SK-MEL-5 (cell line): ENCODE data around the gene MRPL14. TPM values are rescaled to one million over a fixed set of nuclear protein-coding genes. Genes with fewer than 3 reads are reported as not detected.

Experiments used
- DNase-seq: peaks from one replicate; pipeline ENCODE4 v3.0.0-alpha.2; 2016; ENCODE audit warnings: low read depth, low spot score
- in situ Hi-C: cut with HindIII; loops from 2 replicates; pipeline ENCODE4 v1.10.0; 2016; ENCODE audit warnings: low sequenced_read_pairs, high pct_unique_total_duplicates, low pct_unique_long_range_greater_than_20kb
- total RNA-seq: library from RNA; depleted of rRNA; stranded (reverse); fragments of >200 nt; shearing (Covaris generic); gene quantifications from 2 replicates; pipeline ENCODE4 v1.2.3, GENCODE V29; 2014

Gene MRPL14
- total RNA-seq, 1 experiment from 2014 or later = 60.0 TPM

DNA sequence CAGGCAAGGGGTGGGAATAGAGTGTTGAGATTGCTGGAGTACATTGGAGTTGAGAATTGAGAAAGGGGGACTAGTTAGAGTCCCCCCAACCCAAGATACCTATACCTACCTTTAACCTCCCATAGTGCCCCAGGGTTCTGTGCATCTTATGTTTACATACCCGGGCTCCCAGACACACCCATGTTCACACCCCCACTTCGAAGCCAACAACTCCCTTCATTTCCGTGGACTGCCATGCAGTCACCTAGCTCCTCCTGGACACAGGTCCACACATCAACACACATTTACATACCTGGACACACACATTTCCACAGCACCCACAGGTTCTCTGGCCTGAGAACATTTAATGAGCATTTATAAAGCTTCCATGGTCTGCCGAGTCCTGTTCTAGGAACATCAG is 5.2 kb upstream of the MRPL14 start:
- in situ Hi-C loops = no loop called here

DNA sequence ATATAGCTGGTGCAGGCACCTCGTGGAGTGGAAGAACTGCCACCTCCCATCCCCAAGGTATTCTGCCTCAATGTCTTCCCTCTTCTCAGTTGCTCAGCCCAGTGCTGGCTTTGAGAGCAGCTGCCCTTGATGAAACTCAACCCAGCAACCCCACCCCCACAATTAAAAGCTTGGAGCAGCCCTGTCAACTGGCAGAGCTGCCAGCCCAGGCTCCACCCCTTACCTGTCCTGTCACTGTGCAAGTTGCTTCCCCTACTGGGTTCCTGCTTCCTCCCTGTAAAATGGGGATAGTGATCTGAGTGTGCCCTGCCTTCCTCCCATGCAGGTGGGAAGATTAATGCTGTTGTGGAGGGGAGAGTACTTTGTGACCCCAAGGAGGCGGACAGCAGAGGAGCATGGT is 4.6 kb upstream of the MRPL14 start:
- in situ Hi-C loops = no loop called here

More for the DNA sequence above, 5.2 kb upstream of the MRPL14 start:
- DNase-seq = no peak

DNA sequence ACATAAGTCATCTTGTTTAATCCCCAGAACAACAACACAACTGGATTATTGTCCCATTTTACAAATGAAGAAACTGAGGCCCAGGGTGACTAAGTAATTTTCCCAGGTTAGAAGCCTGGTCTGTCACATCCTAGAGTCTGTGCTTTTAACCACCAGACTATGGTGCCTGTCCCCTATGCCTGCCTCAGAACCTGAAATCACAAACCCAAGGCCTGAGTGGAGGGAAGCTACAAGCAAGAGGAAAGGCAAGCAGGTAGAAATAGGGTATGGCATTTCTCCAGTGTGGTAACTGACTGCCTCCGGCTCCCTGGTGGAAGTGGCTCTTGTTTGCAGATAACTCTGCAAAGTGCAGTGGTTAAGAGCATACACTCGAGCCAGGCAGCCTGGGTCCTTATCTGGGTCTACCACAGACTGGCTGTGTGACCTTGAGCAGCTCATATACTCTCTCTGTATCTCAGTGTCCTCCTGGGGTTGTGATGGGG is 2.6 kb upstream of the MRPL14 start:
- no peak for DNase-seq
- in situ Hi-C loops = no loop called here

More for the DNA sequence above, 4.6 kb upstream of the MRPL14 start:
- DNase-seq = no peak

DNA sequence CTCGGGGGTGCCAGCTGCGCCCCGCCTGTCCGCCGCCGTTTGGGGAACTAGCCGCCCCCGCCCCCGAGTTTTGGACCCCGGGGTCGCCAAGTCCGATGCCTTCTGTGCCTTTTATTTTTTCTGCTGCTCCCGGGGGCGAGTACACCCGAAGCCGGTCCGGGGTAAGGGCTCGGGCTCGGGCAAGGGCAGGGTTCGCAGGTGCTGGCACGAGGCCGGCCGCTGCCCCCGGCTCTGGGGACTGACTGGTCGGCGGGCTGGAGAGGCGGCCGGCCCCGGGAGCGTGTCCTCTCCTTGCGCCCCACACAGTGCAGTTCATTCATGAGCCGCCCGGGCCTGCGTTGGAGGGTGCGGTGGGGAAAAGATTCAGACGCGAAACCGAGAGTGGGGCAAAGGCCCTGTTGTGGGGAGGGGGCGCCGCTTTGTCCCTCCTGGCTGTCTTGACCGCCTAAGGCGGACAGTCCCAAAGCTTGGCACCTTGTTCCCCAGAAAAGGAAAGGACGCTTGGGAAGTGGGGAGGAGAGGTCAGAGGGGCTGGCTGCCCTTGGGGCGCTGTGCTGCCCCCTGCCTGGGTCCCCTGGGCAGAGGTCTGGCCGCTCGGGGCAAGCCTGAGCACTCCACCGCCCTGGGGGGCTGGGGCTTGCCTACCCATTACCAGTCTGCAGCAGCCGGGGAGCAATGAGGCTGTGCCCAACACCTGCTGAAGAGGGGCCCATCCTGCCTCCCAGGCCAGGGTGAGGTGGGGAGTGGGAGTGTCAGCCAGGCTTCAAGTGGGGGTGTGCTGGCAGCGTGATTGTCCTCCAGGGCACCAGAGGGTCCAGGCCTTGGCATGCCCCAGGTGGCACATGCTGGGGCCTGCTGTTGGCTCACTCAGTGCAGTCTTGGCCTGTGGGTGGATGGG is 1.0 kb upstream of the MRPL14 start:
- DNase-seq = peak; percentile 27
- in situ Hi-C loops = no loop called here

DNA sequence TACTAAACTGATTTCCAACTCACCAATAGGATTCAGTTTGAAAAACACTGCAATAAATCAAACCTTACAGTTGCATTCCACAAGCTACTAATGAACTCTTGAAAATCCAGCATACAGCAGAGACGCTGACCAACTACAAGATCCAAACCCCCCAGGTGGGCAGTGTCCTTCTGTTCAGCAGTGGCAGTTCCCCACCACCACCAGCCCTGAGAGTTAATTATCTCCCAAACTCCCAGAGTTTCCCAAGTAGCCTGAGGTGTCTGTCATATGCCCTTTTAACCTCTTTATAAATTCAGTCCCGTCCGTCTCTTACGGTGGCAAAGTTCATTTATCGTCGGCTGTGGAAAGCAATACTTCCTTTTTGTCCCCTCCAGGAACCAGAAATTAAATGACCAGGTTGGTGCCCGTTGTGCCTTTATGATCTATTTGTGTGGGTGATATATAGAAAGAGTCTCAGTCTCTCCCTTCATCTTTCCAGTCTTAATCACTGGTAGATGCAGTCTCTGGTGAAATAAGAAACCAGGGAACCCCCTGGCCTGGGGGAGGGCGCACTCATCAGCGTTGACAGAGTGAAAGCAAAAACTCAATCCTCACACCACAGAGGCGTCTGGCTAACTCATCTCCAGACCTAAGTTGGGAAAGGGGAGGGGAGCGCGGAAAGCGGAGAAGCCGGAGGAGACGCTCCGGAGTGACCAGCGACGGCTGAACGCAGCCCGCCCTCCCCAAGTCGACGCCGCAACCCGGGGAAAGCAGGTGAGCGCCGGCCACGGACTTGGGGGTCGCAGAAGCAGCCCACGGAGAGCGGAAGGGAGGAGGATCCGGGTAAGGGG is 717 bp downstream of the MRPL14 start:
- DNase-seq = peak; percentile 38
- in situ Hi-C loops = no loop called here

DNA sequence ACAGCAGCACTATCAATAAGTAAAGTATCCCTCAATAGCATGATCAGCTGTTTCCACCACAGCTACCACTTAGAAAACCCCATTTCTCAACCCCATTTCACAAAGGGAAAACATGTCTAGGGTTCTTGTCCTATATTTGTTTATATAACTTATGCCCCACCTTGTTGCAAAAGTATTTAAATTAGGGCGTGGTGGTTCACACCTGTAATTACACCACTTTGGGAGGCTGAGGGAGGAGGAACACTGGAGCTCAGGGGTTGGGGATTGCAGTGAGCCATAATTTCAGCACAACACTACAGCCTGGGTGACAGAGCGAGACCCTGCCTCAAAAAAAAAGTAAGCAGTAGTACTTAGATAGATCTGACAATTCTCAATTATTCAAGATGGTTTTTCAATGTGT is 3.7 kb downstream of the MRPL14 start:
- in situ Hi-C loops = no loop called here
- no peak for DNase-seq

DNA sequence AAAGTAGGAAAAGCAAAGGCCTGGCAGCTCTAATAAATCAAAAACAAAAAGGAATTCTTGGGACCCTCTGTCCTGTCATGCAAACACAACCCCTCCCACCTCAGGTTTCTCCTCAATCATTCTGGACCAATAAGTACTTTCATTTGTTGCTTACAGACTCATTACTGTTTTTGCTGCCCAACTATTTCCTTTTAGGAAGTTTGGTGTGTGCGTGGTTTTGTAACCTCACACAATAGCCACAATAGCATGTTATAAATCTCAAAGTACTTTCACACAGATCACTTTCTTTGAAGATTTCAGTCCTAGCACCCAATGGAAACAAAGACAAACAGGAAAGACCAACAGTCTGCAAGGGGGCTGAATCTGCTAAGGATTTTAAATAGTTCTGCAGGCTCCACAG is 4.5 kb downstream of the MRPL14 start:
- in situ Hi-C loops = no loop called here
- DNase-seq = peak; percentile 9

DNA sequence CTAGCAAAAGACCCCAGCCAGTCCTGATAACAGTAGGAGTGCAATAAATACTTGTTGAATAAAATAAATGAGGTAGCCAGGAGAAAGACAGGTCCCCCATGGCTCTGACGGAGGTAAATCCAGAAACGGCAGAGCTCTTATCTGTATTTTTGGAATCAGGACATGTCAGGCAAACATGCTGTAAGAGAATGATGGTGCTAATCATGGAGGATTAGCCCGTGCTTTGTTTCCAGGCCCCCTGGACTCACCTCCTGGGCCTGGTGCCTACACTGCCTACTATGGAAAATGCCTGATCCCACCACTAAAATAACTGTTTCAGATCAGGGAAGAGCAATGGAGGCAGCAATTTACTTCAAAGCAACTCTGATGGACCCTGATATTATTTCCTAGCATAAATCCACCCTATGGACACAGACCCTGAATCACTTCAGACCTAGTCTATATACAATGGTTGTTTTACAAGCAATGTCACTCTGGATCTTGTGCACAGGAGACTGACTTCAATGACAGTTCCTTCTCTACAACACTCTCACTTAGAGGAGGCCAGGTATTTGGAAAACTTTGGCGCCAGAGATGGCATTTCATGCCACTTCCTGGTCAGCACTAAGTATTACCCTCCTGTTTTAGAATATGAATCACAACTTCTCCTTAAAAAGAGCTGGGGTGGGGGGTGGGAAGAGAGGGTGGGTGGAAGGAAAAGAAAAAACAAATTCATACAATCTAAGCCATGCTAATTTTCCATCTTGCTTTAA is 6.4 kb downstream of the MRPL14 start:
- DNase-seq = no peak
- in situ Hi-C loops = no loop called here

DNA sequence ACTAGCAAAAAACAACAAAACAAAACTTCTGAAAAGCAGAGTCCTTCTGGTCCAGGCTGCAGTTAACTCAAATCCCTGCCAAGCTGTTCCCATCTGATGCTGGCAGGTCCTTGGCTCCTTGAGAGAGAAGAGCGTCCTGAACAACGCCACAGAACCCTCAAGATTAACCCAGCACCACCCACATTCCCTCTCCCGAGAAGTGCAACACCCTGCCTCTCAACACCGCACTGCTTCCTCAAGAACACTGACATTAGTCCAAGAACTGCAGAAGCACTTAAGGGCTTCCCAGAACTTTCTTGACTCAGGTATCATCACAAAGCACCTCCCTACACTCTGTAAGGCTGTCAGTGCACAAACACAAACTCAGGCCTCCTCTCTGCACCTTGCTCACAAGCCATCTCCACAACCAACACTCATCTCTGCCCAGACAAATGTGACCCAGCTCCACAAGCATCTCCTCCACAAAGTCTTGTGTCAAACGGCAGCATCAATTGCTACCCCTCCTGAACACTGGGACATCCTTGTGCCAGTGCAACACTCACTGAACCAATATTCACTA is 7.5 kb downstream of the MRPL14 start:
- in situ Hi-C loops = no loop called here

DNA sequence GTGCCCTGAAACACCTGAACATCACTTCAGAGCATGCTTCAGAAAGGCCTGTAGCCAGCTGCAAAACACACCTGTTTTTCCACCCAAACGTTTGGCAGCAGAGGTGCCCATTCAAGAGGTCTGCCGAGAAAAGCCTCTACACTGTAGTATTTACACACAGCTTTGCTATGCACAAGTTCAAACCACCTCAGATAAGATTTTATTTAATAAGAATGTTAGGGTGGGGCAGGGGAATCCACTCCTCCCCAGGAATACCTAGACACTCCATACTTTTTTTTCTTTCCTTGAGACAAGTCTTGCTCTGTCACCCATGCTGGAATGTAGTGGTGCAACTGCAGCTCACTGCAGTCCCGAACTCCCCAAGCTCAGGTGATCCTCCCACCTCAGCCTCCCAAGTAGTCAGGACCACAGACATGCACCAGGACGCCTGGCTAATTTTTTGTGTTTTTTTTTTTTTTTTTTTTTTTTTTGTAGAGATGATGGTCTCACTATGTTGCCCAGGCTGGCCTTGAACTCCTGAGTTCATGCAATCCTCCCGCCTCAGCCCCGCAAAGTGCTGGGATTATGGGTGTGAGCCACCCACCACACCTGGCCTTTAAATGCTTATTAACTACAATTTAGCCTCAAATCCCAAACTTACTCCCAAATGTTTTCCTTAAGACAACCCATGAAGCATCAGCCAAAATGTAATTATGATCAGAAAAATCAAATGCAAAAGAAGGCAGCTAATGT is 9.7 kb downstream of the MRPL14 start:
- DNase-seq = no peak

More for the DNA sequence above, 7.5 kb downstream of the MRPL14 start:
- no peak for DNase-seq

DNA sequence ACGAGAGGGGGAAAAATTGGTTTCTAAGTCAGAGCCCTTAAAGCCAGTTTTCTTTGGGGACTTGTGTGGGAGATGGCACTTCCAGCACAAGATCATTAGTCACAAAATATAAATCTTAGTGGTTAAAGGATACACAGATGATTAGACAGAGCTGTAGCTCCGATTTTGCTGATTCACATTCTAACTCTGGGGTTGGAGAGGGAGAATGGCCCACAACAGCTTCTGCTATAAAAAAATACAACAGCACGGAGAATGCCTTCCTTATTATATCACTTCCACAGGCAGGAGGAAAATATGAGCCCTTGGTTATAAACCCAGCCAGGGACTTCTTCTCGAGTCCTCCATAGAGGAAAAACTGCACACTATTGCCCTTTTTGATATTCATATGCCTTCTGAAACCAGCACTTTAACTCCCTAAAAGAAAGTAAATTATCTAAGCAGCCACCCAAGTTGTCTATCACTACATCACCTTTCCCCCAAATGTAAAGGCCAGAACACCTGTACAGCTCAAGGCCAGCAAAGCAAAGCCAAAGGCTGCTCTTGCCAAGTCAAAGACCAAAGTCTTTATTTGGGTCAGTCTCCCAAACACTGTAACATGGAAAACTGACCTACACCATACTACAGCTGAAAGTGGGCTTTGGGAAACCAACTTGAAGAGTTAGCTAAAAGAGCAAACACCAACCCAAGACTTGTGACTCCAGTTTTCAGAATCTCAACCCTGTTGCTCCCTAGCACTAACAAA is 10.4 kb downstream of the MRPL14 start:
- DNase-seq = no peak
- in situ Hi-C loops = no loop called here

More for the DNA sequence above, 9.7 kb downstream of the MRPL14 start:
- in situ Hi-C loops = no loop called here

DNA sequence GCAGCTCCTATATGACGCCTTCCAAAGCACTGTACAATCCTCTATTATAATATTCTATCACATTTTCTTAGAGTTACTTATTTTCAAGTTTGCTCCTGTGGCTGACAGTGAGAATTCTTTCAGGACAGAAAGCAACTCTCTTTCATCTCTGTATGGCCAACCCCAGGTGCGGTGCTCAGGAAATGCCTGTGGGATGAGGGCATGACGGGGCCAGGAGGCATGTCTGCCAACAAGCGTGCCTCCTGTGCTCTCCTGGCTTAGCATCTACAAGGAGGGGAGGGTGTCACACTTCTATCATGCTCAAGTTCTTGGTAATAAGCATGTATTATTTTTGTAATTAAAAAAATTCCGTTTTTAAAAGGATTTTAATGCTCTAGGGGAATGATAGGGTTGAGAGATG is 11.4 kb downstream of the MRPL14 start:
- in situ Hi-C loops = no loop called here
- DNase-seq = no peak

DNA sequence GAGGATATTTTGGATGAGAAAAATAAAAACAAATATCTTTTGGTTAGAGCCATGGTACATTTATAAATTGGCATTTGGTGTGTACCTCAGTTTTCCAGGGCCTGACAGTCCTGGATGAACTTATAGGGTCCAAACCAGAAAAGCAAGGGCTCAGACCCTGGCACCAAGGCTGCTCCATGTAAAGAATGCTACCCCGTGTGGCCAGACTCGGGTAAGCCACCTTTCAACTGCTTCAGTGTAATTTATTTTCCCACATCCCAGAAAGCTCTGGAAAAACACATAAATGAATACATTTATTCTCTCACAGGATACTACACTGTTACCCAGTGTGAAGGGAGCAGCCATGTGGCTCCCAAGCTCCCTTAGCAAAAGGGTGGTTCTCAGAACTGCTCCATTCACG is 13.8 kb downstream of the MRPL14 start:
- peak; percentile 34 for DNase-seq
- in situ Hi-C loops = no loop called here

DNA sequence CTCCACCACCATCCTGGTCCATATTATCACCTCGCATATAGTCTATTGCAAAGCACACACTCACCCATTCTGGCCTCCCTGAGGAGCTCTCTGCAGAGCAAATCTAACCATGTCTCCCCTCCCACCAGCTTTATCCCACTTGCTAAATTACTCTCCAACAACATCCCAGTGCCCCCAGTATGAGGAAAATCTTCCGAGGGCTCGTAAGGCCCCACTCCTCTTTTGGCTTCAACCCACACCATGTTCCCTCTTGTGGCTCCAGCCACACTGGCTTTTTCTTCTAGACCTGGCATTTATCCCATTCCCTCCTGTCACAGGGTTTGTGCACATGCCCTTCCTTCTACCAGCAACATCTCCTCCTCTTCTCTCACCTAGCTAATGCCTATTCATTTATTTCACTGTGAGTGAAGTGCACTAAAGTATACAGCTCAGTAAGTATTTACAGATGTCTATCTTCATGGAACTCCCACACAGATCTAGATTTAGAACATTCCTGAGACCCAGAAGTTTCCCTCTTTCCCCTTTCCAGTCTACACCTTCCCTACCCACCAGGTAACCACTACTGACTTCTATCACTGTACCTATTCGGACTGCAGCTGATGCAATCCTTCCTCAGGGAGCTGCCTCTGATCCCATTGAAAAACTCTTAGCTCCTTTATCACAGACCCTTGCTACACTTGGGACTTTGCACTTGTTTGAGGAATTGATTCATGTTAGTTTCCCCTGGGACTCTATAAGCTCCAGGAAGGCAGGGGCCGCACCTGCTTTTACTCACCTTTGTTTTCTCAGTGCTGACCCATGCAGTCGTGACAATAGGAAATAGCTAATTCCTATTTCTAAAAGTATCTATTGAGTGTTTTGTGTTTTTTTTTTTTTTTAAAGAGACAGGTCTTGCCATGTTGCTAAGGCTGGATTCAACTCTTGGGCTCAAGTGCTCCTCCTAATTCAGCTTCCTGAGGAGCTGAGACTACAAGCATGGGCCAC is 15.5 kb downstream of the MRPL14 start:
- in situ Hi-C loops = no loop called here
- no peak for DNase-seq

DNA sequence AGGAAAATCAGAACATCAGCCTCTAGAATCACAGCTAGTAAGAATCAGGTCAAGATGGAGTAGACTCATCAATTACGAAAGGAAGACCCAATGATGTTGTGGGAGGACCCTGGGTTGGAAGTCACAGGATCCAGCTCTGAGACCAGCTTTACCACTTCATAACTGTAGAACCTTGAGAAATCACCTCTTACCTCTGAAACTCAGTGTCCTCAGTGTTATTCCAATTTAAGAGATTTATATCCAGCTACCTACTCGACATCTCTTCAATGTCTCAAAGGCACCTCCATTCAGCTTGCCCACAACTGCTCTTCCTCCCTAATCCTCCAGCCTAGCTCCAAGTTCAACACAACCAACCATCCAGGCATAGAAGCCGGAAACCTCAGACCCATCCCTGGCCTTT is 16.3 kb downstream of the MRPL14 start:
- no peak for DNase-seq
- in situ Hi-C loops = no loop called here
